ENCODE data around the gene NEIL3.

Gene NEIL3, protein sequence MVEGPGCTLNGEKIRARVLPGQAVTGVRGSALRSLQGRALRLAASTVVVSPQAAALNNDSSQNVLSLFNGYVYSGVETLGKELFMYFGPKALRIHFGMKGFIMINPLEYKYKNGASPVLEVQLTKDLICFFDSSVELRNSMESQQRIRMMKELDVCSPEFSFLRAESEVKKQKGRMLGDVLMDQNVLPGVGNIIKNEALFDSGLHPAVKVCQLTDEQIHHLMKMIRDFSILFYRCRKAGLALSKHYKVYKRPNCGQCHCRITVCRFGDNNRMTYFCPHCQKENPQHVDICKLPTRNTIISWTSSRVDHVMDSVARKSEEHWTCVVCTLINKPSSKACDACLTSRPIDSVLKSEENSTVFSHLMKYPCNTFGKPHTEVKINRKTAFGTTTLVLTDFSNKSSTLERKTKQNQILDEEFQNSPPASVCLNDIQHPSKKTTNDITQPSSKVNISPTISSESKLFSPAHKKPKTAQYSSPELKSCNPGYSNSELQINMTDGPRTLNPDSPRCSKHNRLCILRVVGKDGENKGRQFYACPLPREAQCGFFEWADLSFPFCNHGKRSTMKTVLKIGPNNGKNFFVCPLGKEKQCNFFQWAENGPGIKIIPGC

GRCh38 chr4:177309522-177310371, at the start of gene NEIL3:
Gene NEIL3, plus strand, starts transcription at chr4:177309874. Its CDS starts 80 bp downstream, at chr4:177309954.
- peak; percentile 70 to 76 for DNase-seq

DNA sequence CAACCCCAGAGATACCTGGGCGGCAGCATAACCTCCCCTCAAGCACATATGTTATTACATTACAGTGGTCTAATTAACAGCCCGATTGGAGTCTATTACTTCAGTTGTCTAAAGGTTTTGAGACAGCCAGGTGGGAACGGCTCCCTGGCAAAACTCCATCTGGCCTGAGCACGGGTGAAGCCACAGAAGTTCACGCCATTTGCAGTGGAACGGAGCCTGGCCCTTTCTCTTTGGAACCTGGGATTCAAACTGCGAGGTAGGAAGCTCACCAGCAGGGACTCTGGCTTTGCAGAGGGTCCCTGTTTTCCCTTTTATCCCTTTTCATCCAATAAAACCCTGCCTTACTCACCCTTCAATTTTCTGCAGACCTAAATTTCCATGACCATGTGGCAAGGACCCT, 45.9 kb upstream of the NEIL3 start:
- DNase-seq, result no peak

- DNase-seq, result no peak
Observed at GRCh38 chr4:177264788-177265422, 44.8 kb upstream of the NEIL3 start.

DNA sequence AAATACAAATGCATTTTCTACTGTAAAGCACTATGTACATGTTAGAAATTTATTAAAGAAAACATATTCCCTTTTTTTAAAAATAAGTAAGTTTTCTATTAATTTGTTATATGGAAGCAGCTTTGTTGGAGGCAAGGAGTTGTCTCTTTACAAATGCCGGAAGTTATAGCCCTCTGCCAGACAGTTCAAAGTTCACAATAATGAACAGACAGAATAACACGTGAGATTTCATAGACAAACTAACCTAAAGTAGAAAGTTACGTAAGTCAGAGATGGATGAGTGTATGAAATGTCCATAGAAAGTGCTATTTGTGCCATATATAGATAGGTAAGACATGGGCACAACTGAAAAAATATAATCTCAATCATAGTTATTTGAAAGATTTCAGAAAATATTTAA, 43.9 kb upstream of the NEIL3 start:
- no peak for DNase-seq

- DNase-seq, result no peak
Observed at GRCh38 chr4:177266506-177266905, 43.2 kb upstream of the NEIL3 start.

GRCh38 chr4:177267911-177268310, 41.8 kb upstream of the NEIL3 start:
- DNase-seq, result no peak

DNA sequence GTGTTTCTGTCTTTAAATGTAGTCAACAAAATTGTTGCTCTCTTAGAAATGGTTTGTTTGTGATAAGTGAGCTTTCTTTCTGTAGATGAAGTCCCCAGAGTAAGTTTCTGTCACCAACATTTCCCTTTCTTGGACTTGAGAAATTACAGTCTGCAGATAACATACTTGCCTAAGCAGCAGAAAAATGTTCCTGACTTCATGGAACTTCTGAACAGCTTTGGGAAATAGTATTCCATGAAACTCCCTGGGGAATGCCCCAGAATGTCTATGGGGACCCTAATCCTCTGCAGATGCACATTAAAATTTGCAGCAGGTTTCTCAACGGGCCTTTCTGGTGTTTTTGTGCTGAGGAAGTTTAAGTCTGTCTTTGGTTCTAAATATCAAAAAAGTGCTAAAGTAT, 38.6 kb upstream of the NEIL3 start:
- DNase-seq, result no peak

GRCh38 chr4:177271915-177272766, 37.5 kb upstream of the NEIL3 start:
- DNase-seq, result no peak

DNA sequence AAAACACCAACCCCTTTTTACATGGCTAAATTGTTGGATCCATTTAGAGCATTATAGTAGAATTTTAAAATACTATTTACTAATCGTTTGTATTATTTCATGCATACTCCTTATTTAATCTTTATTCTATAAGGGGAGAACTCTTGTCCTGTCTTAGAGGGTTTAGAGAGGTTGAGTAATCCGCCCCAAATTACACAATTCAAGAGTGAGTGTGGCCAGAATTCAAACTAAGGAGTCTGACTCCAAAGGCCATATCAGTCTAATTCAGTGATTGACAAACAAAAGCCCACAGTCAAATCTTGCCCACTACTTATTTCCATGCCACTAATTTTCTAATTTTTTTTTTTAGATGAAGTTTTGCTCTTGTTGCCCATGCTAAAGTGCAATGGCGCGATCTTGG, 33.7 kb upstream of the NEIL3 start:
- no peak for DNase-seq

- DNase-seq, result no peak
Observed at GRCh38 chr4:177281351-177281909, 28.2 kb upstream of the NEIL3 start.

DNA sequence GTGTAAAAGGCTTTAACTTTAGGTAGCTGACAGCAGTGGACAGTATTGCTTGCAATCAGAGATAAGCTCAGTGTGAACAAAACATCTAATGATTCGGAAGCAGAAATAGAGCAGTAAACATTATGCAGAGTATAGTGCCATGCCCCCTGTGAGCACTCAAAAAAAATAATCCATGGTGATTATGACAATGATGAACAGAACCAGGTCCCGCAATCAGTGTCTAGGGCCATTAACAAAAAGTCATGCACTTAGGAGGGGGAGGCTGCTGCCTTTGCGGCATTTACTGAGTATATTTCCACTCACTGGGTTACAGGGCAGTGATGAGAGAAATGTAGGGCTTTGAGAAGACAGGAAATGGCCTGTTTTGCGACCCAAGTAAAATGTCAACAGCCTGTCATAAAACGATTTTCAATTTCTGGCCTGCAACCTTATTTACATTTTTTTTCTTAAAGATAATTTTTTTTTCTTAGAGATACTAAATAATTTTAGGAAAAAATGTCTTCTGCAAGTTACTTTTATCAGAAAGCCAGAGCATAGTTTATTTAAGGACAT, 27.3 kb upstream of the NEIL3 start:
- no peak for DNase-seq

DNA sequence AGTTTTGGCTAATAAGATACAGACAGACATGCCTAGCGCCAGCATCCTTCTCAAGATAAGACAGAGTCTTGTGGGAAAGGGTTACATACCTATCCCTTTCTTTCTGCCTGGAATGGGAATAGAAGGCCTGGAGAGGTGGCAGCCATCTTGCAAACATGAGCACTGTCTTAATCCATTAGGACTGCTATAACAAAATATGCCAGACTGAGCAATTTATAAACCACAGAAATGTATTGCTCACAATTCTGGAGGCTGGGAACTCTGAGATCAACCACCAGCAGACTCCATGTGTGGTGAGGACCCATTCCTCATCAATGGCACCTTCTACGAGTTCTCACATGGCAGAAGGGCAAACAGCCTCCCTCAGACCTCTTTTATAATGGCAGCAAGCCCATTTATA, 26.5 kb upstream of the NEIL3 start:
- DNase-seq, result no peak

- no peak for DNase-seq
Observed at GRCh38 chr4:177285953-177286352, 23.7 kb upstream of the NEIL3 start.

DNA sequence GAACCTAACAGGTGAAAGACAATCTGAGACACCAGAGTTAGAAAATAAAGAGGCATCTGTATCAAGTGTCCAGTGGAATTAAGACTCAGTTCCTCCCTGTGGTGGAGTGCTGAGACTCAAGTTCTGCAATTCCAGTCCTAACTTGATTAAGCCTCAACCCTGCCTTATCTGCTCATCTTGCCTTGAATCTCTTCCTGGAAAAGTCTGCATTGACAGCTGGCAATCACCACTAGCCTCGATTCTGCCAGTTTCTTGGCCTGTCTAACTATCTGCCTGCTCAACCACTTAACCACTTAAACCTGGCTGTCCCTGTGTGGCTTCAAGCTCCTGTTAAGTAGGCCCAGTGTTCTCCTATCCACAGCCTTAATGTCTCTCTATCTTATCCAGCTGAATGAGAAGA, 22.4 kb upstream of the NEIL3 start:
- DNase-seq, result no peak

DNA sequence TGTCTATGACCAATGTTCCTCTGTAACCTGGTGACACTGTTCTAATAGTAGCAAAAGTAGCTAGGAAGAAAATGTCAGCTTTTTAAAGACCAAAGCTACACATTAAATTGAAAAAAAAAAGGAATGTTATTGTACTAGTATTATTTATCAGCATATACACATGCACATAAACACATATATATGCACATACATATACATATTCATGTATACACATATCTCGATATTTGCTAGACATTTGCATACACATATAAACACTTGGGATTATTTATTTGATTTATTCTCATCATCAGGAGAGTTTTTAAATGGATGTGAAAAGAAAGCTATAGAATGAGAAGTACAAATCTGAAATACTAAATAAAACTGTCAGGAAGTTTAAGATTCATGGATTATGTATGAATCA, 21.3 kb upstream of the NEIL3 start:
- no peak for DNase-seq

GRCh38 chr4:177290780-177291179, 18.9 kb upstream of the NEIL3 start:
- no peak for DNase-seq

DNA sequence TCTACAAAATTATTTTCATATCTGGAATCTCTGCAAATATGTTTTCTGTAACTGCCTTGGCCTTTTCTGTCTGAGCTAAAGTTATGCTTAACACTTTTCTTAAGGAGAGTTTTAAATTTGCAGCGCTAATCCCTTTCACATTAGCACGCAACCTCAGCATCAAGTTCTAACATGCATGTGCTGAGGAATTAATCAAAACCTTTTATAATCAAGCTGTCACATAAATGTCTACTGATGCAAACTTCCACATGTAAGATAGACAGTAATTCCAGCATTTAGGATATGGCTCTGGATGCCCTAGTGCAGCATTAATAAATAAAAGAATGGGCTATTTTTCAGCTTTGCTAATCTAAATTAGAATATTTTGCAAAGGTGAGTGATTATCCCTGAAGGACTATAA, 17.5 kb upstream of the NEIL3 start:
- no peak for DNase-seq

- DNase-seq, result no peak
Observed at GRCh38 chr4:177293208-177294033, 16.3 kb upstream of the NEIL3 start.

DNA sequence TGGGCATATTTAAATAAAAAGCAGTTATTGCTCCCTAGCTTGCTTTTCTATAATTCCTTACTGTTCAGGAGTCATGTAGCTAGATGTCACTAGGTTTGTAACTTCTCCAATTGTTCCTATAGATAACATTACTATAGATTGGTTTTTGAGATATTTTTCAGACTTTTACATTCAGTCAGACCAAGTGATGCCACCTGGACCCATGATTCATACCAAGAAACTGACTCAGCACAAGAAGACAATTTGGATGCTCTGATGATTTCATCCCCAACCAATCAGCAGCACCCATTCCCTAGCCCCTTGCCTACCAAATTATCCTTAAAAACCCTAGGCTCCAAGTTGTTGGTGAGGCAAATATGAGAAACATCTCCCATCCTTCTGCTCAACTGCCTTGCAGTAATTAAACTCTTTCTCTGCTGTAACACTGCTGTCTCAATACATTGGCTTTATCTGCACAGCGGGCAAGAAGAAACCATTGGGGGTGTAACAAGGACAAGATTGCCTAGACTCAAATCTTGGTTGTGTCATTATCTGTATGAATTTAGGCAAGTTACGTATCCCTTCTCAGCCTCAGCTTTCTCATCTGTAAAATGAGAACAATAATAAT, 11.8 kb upstream of the NEIL3 start:
- no peak for DNase-seq

- DNase-seq, result no peak
Observed at GRCh38 chr4:177301126-177301639, 8.5 kb upstream of the NEIL3 start.
